T-helper 2 cell (primary cell): ENCODE measurements around the gene LOX.

Source experiments
- DNase-seq, 5 experiments: peaks; one replicate each; pipeline versions ENCODE4 v3.0.0 to v3.0.0-alpha.2; 2012 to 2022

The LOX gene

DNA sequence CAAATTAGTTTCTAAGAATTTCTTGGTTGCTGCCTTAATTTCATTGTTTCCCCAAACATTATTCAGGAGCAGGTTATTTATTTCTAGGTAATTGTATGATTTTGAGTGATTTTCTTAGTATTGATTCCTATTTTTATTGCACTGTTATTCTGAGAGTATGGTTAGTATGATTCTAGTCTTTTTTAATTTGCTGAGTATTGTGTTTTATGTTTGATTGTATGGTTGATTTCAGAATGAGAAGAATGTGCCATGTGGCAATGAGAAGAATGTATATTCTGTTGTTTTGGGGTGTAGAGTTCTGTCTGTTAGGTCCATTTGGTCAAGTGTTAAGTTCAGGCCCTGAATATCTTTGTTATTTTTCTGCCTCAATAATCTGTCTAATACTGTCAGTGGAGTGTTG is 27.1 kb downstream of the LOX start:
- no peak for DNase-seq

DNA sequence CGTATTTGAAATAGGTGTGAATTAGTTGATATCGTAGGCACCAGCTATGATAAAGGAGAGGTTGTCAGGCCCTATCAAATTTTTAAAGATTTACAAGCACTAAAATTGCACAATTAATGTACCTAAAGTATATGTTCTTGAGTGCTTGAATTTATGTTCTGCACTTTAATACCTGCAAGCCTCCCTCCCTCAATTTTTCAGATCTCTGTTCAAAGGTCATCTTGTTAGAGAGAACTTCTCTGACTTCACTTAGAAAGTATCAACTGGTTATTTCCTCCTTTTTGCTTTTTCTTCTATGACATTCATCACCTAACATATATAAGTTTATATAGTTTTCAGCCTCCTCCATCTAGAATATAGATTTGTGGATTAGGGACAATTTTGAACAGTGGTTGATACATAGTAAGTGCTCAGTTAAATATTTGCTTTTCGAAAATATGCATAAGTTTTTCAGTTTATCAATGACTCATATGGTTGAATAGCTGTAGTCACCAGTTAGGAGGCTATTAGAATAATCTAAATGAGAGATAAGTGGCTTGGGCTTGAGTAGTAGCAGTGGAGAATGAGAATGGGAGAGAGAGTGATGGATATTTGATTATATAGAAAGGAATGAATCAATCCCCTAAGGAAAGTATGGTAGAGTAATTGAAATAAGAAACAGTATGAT is 37.3 kb downstream of the LOX start:
- no peak for DNase-seq

DNA sequence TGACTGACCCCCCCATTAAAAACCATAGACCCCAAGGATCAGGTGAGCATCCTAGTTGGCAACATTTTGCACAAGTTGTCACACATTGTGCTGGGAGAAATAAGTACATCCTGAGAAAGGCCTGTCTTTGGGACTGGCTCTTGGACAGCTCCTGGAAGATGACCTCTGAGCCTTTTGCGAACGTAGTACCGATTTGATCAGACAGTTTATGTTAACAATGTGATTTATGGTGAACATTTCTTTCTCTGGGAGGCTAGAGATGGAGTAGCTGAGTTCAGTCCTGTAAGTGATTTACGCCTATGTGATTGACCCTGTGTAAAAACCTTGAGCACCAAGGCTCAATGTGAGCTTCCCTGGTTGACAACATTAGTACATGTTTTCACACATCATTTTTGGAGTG is 41.7 kb downstream of the LOX start:
- DNase-seq = no peak

DNA sequence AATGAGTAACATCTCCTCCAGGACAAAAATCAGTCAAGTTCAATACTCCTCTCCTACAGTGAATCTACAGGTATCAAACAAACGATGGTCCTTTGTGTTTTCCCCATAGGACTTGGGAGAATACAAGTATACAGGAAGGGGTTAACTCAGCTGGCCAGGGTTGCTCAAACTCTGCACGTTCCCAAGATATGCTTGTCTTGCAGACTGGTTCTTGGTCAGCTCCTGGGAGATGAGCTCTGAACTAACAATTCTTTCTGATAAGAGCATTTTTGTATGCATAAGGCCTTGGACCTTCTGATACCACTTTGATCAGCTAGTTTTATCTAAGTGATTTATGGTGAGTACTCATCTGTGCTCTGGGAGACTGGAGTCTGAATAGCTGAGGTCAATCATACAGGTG is 42.1 kb downstream of the LOX start:
- no peak for DNase-seq

DNA sequence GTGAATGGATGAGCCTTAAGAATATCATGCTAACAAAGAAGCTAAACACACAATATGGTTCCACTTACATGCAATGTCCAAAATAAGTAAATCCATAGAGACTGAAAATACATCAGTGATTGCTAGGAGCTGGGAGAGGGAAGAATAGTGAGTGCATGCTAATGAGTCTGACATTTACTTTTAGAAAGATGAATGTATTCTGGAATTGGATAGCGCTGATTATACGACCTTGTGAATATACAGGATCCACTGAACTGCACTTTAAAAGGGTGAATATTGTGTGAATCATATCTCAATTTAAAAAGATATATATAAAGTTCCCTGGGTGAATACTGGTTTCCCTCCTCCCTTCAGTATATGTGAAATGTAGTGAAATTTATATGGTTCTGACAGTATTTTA is 46.2 kb downstream of the LOX start:
- no peak for DNase-seq

DNA sequence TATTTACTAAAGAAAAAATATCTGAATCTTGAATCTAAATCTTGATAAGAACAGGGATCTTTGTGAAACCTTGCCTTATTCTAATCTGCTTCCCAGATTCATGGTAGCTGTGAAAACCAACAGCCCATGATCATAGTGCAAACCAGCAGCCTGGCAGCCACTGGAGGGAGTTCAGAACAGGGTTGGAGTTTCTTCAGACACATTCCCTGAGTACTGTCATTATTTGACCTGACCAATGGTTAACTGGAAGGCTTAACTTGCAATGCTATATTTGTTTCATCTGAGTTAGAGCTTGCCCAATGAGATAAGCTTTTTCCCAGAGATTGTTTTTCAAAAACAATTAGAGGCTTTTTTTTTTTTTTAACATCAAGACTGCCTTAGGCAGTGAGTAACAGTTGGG is 47.8 kb downstream of the LOX start:
- DNase-seq = no peak

DNA sequence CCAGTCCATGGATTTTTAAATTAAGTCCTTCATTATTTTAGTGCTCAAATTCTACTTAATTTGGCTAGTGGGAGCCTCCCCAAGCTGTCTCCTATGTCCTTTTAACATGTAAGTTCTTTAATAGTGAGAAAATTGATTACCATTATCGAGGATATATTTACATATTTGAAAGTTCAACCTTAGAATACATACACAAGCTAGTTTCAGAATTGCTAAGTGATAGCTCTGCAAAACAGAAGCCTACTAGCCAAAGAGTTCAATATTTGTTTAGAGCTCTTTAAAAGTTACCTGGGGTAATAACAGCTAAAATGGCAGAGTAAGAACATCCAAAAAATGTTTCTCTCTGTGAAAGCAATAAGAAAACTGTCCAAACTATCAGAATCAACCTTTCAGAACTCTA is 48.2 kb downstream of the LOX start:
- DNase-seq = no peak

DNA sequence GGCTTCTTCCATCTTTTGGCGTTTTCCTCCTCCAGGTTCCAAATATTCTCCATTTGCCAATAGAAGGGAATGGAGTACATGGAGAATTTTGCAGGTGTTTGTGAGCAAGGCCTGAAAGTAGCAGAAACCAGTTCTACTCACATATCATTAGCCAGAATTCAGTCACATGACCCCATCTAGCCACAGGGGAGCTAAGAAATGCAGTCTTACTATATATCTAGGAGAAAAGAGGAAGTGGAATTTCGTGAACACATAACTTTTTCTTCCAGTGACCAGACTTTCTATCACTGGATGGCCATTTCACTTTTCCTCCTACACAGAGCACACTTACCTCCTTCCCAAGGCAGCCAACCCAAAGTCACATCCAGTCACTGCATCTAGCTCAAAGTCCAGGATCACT is 55.1 kb downstream of the LOX start:
- no peak for DNase-seq

DNA sequence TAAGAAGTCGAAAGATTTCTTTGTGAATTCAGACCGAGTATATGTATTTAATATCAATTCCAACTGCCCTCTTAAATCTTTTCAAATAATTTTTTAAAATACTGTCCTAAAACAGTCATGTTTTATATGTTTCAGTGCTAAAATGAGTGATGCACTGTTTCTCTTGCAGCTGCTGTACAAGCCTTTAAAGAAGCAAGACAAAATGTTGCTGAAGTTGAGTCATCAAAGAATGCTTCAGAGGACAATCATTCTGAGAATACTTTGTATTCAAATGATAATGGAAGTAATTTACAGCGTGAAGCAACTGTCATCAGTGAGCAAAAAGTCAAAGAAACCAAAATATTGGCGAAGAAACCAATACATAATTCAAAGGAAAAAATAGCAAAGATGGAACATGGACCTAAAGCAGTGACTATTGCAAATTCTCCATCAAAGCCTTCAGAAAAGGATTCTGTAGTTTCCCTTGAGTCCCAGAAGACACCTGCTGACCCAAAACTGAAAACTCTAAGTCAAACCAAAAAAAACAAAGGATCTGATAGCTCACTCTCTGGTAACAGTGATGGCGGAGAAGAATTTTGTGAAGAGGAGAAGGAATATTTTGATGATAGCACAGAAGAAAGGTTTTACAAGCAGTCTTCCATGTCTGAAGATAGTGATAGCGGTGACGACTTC is 58.0 kb downstream of the LOX start:
- peak in 1 of 5 experiments; percentile 54 for DNase-seq

DNA sequence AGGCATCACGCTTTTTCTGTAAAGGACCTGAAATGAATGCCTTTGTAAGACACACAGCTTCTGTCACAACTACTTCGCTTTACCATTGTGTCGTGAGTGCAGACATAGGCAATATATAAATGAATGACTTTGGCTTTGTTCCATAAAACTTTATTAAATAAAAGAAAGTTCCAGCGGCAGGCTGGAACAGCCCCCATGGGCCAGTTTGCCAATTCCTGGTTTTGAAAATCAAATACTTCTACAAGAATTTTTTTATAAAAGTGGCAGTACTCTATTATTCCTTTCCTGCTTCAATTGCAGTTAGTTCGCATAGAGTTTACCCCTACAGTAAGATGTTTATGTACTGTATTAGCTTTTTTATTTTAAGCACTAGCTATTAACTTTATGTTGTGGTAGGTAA is 62.6 kb downstream of the LOX start:
- DNase-seq = no peak

DNA sequence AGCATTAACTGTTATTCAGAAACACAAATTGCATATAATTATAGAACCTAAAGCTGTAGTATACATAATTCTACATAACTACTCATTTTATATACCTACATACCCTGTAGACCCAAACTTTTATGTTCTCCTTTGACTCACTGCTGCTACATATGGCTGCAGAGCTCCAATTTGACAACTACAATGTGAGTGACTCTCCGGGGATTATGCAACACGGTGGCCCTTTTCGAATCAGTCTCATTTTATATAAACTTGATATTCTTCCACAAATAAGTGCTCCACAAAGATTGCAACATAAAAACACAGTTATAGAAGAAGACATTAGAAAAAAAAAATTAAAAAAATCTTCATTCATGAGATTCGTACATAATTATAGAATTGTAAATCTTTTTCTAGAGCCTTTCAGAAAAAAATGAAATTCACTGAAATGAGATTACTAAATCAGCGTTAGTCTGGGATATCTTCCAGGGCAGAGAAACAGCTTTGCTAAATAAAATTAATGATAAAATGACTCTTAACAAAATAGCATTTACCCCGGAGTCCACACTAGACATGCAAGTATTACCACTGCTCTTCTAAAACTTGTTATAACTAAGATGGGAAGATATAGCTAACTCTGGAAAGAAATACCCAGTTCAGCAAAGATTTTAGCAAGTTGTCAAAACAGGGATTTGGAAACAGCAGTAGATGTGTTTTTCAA is 63.7 kb downstream of the LOX start:
- no peak for DNase-seq
